CD4-positive, alpha-beta T cell treated with Interleukin-1 beta for 1 hour (primary cell): Measurements from ENCODE around the gene MMD2.
A peak's percentile ranks its signal among the peaks of the same experiment; 100 is the strongest.

ENCODE experiments used
- DNase-seq, 2 donors: peaks; one replicate each; pipeline ENCODE4 v3.0.0-alpha.2; 2020 to 2022

Gene MMD2

GRCh38 chr7:4866528-4867496, 92.2 kb downstream of the MMD2 start:
- no peak for DNase-seq

DNA sequence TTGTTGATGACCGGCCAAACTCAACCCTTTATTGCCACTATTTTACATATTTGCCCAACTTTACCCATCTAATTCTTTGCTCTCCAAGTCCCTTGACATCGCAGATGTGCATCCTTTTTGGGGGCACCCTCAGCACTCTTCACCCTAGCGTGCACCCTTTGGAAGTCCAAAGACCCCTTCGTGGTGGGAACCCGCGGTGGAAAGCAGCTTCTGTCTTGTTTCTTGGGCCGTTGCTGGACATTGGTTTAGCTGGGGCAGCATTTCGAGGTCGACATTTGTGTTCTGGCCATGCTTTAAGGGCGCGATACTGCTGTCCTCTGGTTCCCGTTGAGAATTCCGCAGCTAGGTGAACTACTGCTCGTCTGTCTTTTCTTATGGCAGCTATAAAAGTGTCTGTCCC, 96.8 kb downstream of the MMD2 start:
- no peak for DNase-seq

DNA sequence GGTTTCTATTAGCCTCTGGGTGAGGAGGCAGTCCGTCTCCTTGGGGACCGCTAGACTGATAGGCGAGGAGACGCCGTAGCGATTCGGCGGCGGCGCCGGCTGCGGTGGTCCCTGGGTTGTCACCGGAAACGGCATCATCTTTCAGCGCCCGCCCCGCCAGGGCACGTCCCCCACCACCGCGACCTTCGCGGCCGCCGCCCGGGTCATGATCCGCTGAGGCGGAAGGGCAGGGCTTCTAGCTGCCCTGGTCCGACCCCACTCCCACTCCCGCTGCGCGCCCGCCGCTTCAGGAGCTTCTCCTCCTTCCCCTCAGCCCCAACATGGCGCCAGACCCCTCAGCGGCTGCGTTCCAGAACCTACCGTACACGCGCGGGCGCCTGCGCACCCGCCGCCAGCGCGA, 97.3 kb downstream of the MMD2 start, which contains the start of gene PAPOLB:
Gene PAPOLB (minus strand): TSS at position 358 of the 400 bp plus-strand sequence. CDS start 220 bp downstream, at position 138.
- DNase-seq: peak in 1 of 2 donors; percentile 46

DNA sequence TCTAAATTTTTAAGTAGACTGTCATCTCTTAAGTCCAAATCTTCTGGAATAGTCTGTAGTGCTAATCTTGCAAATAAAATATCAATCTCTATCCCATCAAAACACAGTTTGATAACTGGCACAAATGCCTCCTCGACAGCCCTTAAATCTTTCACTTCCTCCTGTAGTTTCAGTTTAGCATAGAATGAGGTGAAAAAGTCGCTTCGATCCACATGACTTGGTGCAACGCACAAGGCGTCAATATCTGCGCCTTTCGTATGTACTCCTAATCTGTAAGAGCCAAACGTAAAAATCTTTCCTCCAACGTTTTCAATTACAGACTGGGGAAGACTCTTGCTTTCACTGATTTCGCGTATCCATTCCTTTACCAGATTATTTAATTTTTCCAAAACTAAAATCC, 97.8 kb downstream of the MMD2 start:
- no peak for DNase-seq

DNA sequence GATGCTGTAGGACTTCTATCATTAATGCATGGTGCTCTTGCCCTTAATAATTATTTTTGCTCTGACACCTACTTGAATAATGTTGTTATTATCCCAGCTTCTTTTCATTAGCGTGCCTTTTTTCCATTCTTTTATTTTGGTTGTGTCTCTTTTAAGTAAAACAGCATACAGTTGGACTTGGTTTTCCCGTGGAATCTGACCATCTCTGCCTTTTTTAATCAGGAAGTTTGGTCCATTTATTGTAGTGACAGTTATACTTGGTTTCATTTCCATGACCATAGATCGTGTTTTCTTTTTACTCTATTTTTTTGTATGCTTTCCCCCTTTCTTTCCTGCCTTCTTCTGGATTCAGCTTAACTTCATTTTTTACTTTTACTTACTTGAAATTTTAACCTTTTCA, 101.8 kb downstream of the MMD2 start:
- DNase-seq: no peak

GRCh38 chr7:4856336-4857057, 102.5 kb downstream of the MMD2 start:
- no peak for DNase-seq
